Ramos (cell line): ENCODE measurements around the gene AIFM1.

Experiments used
- in situ Hi-C: fragments of 300-500 bp; cut with MboI; formaldehyde crosslinking; loops from one replicate; pipeline ENCODE4 v1.14.3; 2022; ENCODE audit warnings: low sequenced_read_pairs; ENCODE audit not compliant: unreplicated experiment

AIFM1 gene

DNA sequence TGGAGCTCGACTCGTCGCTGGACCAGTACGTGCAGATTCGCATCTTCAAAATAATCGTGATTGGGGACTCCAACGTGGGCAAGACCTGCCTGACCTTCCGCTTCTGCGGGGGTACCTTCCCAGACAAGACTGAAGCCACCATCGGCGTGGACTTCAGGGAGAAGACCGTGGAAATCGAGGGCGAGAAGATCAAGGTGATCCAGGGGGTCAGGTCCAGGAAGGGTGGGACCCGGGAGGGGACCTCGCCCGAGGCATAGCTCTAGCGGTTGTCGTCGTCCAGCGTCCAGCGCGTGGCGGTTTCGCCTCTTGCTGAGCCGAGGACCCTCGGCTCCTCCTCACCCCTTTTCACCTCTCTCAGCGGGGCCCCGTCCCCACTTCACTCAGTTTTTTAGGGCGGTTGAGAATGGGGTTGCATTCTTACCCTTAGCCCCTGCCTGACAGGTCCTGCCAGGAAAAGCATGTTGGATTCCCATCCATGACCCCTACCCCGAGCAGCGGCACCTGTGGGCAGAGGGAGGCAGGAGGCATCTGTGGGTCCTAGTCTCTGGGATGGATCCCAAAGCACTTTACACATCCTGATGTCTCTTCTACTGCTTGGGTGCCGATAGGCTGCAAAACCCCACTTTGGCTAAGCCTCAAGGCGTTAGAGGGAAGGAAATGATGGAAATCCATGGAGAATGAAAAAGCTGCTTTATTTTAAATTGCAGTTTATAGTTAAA, 6.6 kb upstream of the AIFM1 start:
- in situ Hi-C loops, result loop anchor here (10.0 kb wide), 1 partner anchor 87 kb away; no protein-coding TSS in a partner anchor

DNA sequence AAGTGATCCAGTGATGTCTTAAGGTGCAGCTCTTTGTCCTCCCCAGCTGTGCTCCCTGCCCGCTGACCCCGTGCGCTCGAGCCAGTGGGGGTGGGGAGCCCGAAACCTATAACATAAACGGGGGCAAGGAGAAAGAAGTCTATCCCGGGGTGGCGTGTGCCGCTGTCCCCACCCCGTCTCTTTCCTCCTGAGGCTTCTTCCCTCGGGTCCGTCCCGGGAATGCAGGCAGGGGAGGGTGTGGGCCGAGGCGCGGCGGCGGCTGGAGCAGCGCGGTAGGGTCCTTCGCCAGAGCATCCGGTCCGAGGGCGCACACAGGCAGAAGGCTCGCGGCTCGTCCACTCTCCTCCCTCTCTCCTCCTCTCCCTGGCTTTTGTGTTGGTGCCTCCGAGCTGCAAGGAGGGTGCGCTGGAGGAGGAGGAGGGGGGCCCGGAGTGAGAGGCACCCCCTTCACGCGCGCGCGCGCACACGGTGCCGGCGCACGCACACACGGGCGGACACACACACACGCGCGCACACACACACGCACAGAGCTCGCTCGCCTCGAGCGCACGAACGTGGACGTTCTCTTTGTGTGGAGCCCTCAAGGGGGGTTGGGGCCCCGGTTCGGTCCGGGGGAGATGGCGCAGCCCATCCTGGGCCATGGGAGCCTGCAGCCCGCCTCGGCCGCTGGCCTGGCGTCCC, 5.9 kb upstream of the AIFM1 start, which contains the start of gene RAB33A:
Gene RAB33A (plus strand): TSS at position 517 of the 681 bp plus-strand sequence. CDS start 101 bp downstream, at position 618.
- in situ Hi-C loops, result loop anchor here (10.0 kb wide), 1 partner anchor 87 kb away; no protein-coding TSS in a partner anchor

DNA sequence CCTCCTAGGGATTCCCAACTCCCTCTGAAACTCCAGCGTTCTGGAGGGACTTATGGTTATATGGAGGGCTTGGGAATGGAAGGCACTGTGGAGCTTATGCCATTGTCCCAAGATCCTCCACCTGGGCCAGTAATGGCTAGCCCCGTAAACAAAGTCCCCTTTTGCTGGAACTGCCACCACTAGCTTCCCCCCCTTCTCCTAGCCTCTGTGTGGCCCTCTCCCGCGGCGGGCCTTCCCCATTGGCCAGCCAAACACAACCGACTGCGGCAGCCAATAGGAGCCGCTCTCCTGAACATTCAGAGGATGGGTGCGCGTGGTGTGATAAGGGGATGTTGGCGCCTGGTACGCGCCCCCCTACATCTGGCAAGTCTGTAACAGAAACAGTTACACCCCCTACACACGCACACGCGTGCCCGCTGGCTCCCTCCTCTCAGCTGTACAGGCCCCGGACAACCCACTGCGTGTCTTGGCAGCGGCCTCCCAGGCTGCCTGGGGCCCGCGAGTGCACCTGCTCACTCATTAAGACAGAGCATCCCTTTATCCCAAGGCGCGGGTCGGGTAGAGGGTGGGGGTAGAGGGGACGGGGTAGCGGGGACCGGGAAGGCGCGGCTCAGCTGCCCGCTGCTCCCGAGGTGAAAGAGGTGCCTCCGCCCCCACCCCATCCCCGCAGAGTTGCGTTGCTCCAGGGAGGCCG, 5.3 kb upstream of the AIFM1 start:
- in situ Hi-C loops, result loop anchor here (10.0 kb wide), 1 partner anchor 86 kb away; no protein-coding TSS in a partner anchor

DNA sequence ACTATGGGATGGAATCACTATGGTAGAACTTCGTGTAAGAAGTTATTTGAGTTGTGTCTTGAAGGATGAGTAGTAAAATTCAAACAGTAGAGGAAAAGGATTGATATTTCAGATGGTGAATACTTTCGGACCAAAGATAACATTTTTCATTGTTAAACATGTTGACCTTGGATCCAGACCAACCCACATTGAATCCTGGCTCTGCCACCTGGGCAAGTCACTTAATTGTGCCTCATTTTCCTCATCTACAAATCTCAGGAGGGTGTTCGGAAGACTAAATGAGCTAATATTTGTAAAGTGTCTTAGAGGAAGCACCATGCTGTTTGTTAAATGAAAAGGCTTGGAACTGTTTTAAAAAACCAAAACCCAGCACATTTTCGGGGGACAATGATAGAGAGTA, 1.4 kb upstream of the AIFM1 start:
- in situ Hi-C loops, result no loop called here

DNA sequence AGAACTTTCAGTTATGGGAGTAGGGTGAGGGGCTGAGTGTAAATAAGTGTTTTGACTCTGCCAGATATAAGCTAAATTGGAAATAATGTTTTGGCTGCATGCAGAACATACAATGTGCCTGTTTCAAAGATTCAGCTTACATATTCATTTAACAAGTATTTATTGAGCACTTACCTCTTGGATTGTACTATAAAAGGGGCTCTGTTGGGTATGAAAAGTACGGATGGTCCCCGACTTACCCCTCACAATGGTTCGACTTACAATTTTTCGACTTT, 799 bp upstream of the AIFM1 start:
- in situ Hi-C loops, result no loop called here

DNA sequence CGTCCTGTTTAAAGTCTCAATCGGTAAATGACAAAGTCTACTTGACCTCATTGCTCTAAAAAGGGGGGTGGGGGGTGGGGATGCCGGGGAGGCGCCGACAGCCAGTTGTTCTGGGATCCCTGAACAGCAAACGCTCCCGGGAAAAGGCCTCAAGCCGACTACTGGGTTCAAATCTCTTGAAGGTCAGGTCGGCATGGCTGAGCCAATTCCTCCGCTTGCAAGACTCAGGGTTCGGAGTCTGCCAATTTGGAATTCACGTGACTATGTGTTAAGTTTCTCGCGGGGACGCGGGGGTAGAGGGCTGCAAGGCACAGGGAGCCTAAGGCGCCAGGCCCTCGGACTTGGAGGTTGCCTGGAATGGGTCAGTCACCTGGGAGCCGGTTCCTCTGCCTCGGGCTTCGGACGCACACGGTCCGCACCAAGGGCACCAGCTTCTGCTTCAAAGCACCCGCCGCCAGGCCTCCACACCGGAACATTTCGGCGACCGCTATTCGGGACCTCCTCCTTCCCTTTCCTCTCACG, 399 bp downstream of the AIFM1 start:
- in situ Hi-C loops, result no loop called here

DNA sequence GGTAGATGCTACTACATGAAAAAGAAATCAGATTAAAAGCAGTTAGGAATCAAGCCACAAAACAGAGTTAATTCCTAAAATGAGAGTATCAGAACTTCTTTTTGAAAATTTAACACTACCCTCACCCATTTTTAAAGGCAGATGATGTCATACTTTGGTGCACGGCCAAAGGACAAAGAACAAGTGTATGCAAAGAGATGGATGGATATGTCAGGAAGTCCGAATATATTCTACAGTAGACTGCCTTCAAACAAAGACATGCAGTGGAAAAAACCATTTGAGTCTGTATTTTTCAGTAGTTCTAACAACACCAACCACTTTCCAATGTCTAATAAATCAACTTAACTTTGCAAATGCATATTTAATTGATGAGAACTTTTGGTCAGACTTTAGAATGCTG, 2.2 kb downstream of the AIFM1 start:
- in situ Hi-C loops, result no loop called here

DNA sequence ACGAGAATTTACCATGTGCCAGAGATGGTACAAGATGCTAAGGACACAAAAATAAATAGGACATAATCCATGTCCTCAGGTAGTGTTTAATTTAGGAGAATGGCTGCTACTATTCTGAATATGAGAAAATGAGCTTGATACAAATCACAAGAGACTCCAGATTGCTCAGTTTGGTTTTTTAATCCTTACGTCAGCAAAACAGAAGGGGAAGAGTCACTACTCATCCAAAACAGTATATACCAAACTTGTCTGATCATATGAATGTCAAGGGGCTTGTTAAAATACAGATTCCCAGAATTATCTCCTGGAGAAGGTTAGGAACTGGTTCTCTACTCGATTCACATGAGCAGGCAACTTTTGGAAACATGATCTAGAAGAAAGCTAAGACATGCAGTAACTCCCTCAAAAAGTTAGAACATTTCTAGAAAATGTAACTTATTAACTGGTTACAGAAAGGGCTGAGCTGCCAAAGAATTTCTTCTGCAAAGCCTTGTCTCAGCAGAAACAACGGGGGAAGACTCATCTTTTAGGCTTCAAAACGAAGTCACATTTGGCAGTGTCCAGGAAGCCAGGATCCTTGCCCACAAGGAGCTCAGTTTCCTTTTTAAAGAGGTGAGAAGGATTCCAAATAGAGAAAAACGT, 3.4 kb downstream of the AIFM1 start:
- in situ Hi-C loops, result no loop called here

DNA sequence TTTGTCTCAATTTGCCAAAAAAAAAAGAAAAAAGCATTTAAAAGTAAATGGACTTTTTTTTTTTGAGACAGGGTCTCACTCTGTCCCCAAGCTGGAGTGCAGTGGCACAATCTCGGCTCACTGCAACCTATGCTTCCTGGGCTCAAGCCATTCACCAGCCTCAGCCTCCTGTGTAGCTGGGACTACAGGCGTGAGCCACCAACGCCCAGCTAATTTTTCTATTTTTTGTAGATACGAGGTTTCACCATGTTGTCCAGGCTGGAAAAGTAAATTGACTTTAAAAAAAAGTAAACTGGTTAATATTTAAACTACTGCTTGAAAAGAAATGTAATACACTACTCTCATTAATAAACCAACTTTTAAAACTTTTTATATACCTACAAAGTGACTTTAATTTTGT, 5.9 kb downstream of the AIFM1 start:
- in situ Hi-C loops, result no loop called here

DNA sequence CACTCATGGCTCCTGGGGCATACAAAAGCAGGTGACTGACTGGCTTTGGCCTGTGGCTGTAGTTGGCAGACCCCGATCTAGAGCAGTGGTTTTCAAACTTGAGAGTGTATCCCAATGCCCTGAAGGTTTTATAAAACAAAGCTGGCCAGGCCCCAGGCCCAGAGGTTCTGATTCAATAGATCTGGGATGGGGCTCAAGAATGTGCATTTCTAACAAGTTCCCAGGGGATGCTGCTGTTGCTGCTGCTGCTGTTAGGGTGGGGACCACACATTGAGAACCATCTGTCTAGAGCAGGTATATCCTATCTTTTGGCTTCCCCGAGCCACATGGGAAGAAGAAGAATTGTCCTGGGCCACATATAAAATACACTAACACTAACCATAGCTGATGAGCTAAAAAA, 7.3 kb downstream of the AIFM1 start:
- in situ Hi-C loops, result no loop called here

DNA sequence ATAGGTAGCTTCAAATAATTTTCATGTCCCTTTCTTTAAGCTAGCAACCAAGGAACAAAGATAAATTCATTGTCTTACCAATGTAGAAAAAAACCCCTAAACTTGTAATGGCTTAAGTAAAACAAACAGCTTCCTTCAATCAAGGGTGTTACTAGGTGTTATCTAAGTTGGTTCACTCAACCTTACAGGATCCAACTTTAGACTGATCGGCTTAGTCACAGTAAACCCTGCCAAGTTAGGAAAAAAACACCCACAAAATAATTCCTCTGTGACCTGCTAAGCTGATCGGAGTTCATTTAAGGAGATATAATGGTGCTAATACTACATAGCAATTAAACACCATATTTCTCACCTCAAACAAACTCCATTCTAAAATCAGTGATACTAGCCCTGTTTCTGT, 10.1 kb downstream of the AIFM1 start:
- in situ Hi-C loops, result no loop called here

DNA sequence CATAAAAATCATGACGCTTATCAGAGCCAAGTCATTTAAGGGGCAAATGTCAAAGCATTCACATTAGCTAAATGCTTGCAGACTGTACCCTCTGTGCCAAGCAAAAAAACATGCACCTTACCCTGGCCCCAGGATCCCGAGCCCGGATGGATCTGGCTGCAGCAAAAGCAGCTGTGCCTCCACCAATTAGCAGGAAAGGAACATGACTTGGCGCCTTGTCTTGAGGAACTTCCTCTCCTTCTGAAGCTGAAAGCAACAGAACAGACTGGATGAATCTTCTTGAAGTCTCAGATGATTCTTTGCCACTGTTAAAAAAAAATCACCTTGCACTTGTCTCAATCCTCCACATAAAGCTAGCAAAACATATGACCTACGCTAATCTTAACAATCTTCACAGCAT, 18.0 kb downstream of the AIFM1 start:
- in situ Hi-C loops, result no loop called here

DNA sequence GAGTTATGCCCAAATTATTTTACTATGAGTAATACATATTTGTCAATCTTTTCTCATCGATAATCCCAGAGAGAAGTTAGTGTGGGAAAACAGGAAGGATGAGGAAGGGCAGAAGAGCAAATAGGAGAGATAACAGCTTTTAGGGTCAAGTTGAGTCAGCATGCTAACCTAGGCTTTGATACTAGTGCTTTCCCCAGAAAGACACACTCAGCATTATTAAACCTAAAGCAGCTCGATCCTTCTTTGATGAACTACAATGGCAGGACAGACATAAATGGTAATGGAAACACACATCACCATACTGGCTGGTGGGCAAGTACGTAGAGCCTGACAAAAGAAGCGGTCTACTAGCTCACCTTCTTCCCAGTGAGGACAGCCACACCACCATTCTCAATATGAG, 20.5 kb downstream of the AIFM1 start:
- in situ Hi-C loops, result no loop called here

DNA sequence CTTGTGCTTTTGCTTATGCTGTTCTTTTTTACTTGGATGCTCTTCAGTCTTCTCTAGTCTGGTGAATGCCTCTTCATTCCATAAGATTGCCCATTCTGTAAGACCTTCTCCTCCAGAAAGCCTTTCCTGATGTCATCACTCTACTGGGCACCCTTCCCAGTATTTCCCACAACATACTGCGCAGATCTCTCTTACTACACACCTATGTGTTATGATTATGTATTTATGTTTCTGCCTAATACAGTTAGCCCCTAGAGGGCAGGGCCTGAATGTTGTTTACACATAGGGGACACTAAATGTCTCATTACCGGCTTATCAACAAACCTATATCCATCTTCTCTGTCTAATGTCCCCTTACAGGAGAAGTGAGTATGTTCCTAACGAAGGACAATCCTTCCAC, 21.1 kb downstream of the AIFM1 start:
- in situ Hi-C loops, result no loop called here

DNA sequence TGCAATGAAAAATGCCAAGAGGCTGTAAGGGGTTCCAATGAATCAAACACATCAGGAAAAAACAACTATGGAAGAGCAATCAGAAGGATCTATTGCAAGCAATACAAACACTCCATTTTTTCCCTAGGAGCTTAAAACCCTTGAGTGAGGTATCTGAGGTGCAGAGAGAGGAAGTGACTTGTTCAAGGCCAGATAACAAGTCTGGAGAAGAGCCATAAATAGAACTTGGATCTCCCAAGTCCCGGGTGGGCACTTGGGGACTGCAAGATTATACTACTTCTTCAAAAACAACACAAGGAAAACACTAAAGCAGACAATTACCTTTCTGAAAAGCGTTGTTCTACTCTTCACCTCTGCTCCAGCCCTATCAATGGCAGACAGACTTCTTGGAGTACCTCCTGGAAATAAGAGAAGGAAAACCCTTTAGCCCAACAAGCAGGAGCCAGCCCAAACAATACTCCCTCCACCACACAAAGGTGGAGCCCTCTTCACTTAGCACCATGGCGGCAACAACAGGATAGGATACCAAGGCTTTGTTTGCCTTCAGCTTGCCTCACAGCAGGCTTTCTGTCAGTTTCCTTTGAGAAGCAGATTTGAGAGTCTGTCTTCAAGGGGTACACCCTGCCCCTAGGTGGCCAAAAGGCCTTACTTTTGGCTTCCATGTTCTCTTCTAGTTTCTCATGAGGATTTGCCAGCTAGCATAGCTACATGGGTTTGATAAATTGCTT, 26.0 kb downstream of the AIFM1 start:
- in situ Hi-C loops, result no loop called here

DNA sequence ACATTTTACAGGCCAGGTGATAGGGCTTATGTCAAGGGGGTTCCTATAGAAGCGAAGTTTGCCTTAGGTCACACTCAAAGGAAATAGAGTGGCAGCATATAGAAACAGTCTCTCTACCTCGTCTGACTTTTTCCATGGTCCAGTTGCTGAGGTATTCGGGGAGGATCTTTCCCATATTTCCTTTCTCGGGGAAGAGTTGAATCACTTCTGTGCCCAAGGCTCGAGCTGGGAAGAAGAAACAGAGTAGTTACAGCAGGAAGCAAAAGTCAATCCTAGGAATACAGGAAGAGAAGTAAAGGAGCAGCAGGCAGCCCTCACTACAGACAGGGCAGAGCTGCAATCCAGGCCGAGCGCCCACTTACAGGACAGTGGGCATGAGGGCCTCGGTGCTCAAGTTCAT, 28.7 kb downstream of the AIFM1 start:
- in situ Hi-C loops, result no loop called here

DNA sequence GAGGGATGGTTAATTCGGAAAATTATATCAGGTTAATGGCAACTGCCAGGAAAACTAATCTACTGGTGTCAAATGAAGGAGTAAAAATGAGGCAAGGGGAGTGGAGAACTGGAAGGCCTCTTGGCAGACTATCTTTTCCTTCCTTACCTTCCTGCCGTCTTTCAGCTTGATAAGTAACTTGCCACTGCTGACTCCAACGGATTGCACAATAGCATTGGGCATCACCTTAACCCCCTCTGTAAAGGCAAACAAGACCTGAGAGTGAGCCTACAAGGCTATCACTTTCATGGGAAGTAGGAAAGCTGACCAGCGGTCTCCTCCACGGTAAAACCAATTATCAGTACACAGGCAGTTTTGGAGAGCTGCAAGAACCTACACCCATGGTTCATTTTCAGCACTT, 29.1 kb downstream of the AIFM1 start:
- in situ Hi-C loops, result no loop called here

DNA sequence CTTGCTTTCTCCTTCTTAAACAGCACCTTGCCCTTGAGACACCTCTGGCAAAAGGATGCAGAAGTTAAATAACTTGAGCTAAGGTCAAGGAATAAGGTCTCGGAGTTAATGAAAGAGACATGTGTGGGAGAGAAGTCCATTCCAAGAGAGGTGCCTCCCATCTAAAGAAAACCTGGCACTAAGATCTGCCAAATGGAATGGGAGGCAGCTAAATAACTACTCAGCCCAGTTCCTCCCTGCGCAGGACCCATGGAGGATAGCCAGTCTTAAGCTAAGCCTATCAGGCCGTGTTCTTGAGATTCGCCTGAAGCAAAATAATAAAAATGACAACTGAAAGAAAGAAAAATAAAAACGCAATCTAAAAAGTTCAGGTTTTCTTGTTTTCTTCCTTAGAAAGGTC, 34.7 kb downstream of the AIFM1 start:
- in situ Hi-C loops, result no loop called here

DNA sequence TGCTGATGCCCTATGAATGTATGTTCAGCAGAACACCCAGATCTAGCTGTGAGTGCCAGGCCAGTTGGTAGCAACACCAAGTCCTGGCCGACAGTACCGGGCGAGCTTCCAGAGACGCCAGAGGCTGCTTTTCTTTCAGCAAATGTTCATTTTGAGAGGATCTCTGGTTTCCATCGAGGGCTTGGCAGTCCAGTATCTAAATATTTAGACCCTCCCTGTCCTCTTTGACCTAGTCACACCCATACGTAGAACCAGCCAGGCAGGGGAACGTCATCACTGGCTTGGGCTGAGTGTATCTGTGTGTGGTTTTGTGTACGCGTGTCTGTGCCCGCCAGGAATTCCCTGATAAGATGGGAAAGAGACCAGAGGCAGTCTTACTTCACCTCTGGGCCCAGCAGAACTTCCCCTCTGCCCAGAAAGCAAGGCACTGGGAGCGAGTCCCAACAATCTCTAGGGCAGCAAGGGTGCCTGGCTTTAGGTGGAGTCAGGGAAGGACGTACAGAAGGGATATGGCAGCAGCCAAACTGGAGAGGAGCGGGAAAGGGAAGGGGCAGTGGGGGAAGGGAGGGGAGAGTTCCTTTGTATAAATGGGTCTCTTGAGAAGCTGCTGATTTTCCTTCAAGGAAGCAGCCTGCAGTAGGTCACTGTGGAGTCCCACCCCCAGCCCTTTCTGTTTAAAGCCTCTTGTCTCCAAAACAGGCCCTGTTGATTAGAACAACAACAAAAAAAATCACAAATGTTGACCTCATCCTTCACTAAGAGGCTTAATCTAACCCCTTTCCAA, 40.4 kb downstream of the AIFM1 start:
- in situ Hi-C loops, result no loop called here
